ENCODE results near the gene RPTN.

The RPTN gene

DNA sequence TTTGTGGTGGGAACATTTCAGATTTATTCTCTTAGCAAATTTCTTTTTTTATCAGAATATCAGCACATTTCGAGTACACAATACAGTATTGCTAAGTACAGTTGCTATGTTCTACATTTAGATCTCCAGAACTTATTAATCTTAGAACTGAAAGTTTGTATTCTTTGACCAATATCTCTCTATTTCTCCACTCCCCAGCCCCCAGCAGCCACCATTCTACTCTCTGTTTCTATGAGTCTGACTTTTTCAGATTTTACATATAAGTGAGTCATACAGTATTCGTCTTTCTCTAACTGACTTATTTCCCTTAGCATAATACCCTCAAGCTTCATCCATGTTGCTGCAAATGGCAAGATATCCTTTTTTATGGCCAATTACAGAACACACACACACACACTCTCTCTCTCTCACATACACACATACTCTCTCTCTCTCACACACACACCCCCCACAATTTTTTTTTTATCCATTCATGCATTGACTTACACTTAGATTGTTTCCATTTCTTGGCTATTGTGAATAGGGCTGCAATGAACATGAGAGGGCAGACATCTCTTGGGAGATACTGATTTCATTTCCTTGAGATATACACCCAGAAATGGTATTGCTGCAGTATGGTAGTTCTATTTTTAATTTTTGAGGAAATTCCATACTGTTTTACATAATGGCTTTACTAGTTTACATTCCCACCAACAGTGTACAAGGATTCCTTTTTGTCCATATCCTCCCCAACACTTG lies 15.7 kb downstream of the RPTN start:
- H3K4me3 Mint-ChIP-seq: no peak overlapping the region
- no peak overlapping the region for H3K27ac Mint-ChIP-seq
- no peaks in the 10 kb centered on the region for H3K4me1 Mint-ChIP-seq
- H3K27me3 Mint-ChIP-seq: peaks cover 40% of the 10 kb centered on the region
- H3K36me3 Mint-ChIP-seq: peaks cover 6% of the 10 kb centered on the region
- peaks cover 9% of the 10 kb centered on the region for H3K9me3 Mint-ChIP-seq

DNA sequence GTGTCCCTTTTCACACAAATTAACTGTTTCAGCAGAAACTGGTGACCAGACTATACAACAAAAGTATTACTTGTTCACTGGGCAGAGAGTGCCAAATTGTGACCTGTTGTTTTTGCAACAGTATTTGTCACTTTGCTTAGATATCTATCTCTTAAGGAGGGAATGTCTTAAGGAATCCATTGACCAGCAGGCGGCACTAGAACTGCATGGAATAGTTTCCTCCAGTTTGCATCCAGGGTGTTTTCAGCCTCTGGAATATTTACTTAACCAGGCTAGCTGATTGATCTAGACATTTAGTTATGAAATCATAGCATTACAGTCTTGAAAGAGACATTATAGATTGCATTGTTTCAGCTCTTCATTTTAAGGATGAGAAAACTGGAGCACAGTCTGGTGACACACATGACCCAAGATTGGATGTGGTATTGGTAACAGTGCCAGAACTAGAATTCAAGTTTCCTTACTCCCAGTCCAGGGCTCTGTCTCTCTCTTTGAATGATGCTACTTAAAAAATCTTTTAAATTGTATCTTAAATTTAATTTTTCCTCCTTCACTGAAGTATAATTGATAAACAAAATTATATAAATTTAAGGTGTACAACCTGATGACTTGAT lies 16.9 kb downstream of the RPTN start:
- peaks cover 8% of the 10 kb centered on the region for H3K9me3 Mint-ChIP-seq
- no peak overlapping the region for H3K27ac Mint-ChIP-seq
- peaks cover 4% of the 10 kb centered on the region for H3K36me3 Mint-ChIP-seq
- no peak overlapping the region for H3K4me3 Mint-ChIP-seq
- H3K4me1 Mint-ChIP-seq: no peaks in the 10 kb centered on the region
- peaks cover 44% of the 10 kb centered on the region for H3K27me3 Mint-ChIP-seq

DNA sequence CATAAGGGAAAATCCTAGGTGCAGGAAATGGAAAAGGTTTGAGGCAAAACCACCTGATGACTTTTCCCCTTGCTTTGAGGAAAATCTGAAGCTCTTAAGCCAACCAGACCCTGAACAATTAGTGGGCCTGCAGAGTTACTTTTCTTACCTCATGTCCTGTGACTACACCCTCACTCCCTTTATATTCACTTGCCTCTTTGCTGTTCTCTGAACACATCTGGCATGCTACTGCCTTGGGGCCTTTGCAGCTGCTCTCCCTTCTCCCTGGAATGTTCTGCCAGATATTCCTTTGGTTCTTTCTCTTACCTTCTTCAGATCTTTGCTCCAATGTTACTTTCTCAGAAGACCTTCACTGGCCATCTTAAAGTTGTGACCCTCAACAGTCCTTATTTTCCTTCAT lies 21.8 kb downstream of the RPTN start:
- H3K27me3 Mint-ChIP-seq: peaks cover 35% of the 10 kb centered on the region
- H3K36me3 Mint-ChIP-seq: no peaks in the 10 kb centered on the region
- no peak overlapping the region for H3K4me3 Mint-ChIP-seq
- peaks cover 11% of the 10 kb centered on the region for H3K9me3 Mint-ChIP-seq
- H3K4me1 Mint-ChIP-seq: no peaks in the 10 kb centered on the region
- H3K27ac Mint-ChIP-seq: no peak overlapping the region

DNA sequence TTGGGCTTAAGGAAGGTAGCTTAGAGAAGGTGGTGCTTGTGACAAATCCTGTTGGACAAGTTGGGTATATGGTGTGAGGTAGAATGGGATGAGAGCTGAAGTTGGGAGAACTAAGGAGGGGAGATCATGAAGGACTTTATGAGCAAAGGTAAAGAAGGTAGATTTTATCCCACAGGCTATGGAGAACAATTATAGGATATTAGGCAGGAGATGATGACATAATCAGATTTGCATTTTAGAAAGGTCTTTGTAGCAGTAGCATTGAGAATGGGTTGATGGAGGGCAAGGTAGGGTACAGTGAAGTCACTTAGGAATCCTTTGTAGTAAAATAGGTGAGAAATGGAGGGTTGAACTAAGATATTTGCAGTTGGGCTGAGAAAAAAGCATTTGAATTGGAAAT lies 28.8 kb downstream of the RPTN start:
- Mint-ChIP-seq H3K4me3 (no peak overlapping the region), H3K36me3 (no peaks in the 10 kb centered on the region), H3K27ac (no peak overlapping the region), H3K9me3 (peaks cover 11% of the 10 kb centered on the region), H3K27me3 (peaks cover 42% of the 10 kb centered on the region), H3K4me1 (no peaks in the 10 kb centered on the region)

DNA sequence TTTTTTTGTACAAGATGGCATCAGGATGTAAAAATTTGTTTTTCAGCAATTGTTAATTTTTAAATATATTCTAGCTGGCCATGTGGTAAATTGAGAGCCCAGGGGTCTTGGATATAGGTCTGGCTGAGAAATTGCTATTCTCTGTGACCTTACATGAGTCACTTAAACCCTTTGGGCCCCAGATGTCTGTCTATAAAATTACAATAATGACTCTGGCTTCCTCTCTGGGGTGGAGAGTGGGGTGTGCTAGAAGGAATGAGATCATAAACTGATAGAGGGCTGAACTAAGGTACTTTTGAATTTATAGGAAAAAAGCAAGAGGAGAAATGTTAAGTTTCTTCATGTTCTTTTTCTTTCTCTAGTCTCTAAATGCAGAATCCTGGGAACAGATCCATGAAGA lies 31.4 kb downstream of the RPTN start:
- H3K4me3 Mint-ChIP-seq: no peak overlapping the region
- H3K4me1 Mint-ChIP-seq: no peaks in the 10 kb centered on the region
- H3K36me3 Mint-ChIP-seq: no peaks in the 10 kb centered on the region
- H3K9me3 Mint-ChIP-seq: peaks cover 3% of the 10 kb centered on the region
- no peak overlapping the region for H3K27ac Mint-ChIP-seq
- H3K27me3 Mint-ChIP-seq: peaks cover 45% of the 10 kb centered on the region

DNA sequence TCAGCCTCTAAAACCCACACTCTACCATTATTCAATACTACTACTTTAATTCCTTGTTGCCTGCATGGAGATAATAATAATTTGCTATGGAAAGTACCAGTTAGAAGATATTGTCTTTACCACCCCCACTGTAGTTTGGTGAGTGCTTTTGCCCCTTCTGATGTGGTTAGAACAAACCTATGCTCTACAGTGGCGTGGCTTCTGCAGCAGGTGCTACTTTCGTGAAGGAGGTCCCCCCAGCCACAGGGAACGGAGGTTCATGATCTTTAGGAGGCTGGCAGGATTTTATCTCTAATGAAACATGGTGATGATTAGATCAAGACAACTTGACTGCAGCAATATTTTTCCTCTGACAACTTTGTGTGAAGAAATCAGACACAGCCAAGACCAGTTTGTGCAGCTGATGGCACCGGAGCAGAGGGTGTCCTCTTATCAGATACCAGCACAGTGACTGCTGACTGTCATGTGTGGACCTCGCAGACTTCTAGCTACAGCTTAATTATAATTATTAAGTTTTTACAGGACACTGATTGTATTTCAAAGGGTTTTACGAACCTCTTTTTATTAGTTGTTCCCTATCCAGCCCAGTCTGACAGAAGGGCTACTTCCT lies 33.1 kb downstream of the RPTN start:
- no peak overlapping the region for H3K27ac Mint-ChIP-seq
- H3K4me1 Mint-ChIP-seq: no peaks in the 10 kb centered on the region
- peaks cover 49% of the 10 kb centered on the region for H3K27me3 Mint-ChIP-seq
- H3K36me3 Mint-ChIP-seq: no peaks in the 10 kb centered on the region
- no peaks in the 10 kb centered on the region for H3K9me3 Mint-ChIP-seq
- H3K4me3 Mint-ChIP-seq: no peak overlapping the region

DNA sequence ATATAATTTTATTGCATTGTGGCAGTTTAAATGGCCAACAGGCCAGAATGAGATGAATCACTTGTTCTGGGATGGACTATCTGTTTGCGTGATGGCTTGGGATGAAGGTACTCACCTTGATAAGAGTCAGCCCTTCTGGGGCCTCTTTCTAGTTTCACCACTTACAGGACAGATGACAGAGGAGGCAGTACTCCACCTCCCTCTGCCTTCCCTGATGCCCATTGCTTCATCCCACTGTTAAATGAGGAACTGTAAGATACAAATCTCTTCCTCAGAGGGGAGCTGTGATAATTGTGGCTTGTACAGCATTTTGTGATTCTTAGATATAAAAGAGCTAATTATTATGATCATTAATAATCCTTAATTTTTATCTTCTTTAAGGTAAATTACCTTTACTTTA lies 40.1 kb downstream of the RPTN start:
- Mint-ChIP-seq H3K4me3 (no peak overlapping the region), H3K4me1 (no peaks in the 10 kb centered on the region), H3K27me3 (peaks cover 22% of the 10 kb centered on the region), H3K27ac (no peak overlapping the region), H3K36me3 (no peaks in the 10 kb centered on the region), H3K9me3 (no peaks in the 10 kb centered on the region)

DNA sequence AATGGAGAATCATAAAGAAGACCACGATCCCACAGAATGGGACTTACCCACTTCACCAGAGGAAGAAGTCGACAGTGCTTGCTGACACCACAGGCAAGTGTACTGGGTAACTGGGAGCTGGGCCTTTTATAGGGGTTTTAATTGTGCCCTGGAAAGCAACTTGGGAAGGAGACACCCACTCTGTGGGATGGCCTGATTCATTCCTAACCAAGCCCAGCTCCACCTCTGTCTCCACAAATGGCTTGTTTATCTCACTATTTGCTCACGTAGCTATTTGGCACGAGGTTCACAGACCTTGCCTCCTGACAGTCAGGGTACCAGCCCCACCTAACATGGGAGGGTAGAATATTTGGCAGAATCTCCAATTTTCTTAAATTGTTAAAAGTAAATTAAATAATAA lies 43.7 kb downstream of the RPTN start, which contains the start of gene TCHH:
TCHH (minus strand) TSS at position 101 of the 400 bp plus-strand sequence. CDS start 1,364 bp downstream, outside the sequence.
- Mint-ChIP-seq H3K36me3 (no peaks in the 10 kb centered on the region), H3K27me3 (peaks cover 14% of the 10 kb centered on the region), H3K4me3 (no peak within 1 kb of the TSS), H3K4me1 (no peaks in the 10 kb centered on the region), H3K27ac (no peak within 1 kb of the TSS), H3K9me3 (no peaks in the 10 kb centered on the region)

DNA sequence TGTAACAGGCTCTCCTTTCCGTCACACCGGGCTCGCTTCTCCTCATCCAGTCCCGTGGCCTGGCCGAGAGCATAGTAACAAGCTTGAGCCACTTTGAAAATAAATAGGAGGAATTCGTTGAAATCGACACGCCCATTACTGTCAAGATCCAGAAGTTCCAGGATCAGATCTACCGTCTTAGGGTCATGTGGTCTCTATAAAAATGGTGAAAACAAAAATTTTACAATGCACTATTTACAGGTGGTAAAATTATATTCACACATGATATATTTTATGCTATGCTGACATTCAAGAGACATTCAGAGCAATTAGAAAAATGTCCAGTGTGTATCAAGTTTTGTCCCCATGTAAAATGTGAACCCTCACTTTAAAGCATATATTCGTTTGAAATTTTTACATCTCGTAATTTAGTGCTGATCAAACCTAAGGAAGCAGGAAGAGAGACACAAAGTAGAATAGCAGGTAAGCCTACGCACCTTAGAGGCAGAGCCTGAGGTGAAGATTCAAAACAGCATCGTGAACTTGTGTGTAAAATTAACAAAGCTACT lies 46.1 kb downstream of the RPTN start:
- Mint-ChIP-seq H3K36me3 (no peaks in the 10 kb centered on the region), H3K27me3 (peaks cover 14% of the 10 kb centered on the region), H3K4me3 (no peak overlapping the region), H3K27ac (no peak overlapping the region), H3K9me3 (no peaks in the 10 kb centered on the region), H3K4me1 (no peaks in the 10 kb centered on the region)

DNA sequence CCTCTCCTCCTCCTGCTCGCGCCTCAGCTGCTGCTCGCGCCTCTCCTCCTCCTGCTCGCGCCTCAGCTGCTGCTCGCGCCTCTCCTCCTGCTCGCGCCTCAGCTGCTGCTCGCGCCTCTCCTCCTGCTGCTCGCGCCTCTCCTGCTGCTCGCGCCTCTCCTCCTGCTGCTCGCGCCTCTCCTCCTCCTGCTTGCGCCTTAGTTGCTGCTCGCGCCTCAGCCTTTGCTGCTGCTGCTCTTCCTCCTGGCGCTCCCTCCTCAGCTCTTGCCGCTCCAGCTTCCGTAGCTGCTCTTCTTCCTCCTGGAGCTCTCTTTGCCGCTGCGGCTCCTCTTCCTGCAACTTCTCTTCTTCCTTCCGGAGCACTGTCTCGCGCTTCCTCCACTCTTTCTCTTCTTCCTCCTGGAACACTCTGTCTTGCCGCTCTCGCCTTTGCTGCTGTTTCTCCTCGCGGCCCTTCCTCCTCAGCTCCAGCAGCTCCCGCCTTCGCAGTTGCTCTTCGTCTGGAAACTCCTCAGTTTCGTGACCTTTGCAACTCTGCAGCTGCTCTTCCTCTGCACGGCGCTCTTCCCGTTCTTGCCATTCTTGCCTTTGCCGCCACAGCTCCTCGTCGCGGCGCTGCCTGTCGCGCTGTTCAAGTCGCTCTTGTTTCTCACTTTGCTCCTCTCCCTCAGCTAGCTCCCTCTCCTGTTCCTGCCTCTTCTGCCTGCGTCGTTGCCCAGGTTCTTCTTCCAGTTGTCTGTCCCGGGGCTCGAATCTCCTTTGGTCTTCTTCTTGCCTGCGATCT lies 46.7 kb downstream of the RPTN start:
- H3K4me3 Mint-ChIP-seq: no peak overlapping the region
- no peak overlapping the region for H3K27ac Mint-ChIP-seq
- H3K36me3 Mint-ChIP-seq: no peaks in the 10 kb centered on the region
- no peaks in the 10 kb centered on the region for H3K4me1 Mint-ChIP-seq
- H3K27me3 Mint-ChIP-seq: peaks cover 12% of the 10 kb centered on the region
- no peaks in the 10 kb centered on the region for H3K9me3 Mint-ChIP-seq

DNA sequence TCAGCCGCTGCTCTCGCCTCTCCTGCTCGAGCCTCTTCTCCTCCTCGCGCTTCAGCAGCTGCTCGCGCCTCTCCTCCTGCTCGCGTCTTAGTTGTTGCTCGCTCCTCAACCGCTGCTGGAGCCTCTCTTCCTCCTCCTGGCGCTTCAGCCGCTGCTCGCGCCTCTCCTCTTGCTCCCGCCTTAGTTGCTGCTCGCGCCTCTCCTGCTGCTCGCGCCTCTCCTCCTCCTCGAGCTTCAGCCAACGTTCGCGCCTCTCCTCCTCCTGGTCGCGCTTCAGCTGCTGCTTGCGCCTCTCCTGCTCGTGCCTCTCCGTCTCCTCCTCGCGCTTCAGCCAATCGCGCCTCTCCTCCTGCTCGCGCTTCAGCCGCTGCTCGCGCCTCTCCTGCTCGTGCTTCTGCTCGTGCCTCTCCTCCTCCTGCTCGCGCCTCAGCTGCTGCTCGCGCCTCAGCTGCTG lies 47.5 kb downstream of the RPTN start:
- H3K27ac Mint-ChIP-seq: no peak overlapping the region
- H3K36me3 Mint-ChIP-seq: no peaks in the 10 kb centered on the region
- no peaks in the 10 kb centered on the region for H3K9me3 Mint-ChIP-seq
- no peaks in the 10 kb centered on the region for H3K4me1 Mint-ChIP-seq
- H3K4me3 Mint-ChIP-seq: no peak overlapping the region
- peaks cover 7% of the 10 kb centered on the region for H3K27me3 Mint-ChIP-seq

DNA sequence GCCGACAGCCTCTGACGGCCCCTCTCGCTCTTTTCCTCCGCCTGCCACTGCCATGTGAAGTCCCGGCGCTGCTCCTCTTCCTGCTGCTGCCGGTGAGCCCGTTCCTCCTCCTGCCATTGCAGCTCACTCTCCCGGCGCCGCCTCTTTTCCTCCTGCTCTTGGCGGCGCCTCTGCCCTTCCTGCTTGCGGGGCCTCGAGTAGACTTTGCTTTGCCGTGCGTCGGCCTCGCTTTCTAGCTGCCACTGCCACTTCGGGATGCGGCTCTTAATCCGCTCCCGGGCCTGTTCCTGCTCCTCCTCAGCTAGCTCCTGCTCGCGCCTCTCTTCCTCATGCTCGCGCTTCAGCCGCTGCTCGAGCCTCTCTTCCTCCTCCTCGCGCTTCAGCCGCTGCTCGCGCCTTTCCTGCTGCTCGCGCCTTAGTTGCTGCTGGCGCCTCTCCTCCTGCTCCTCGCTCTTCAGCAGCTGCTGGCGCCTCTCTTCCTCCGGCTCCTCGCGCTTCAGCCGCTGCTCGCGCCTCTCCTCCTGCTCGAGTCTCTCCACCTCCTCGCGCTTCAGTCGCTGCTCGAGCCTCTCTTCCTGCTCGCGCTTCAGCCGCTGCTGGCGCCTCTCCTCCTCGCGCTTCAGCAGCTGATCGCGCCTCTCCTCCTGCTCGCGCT lies 48.0 kb downstream of the RPTN start:
- Mint-ChIP-seq H3K4me1 (no peaks in the 10 kb centered on the region), H3K27ac (no peak overlapping the region), H3K27me3 (peaks cover 4% of the 10 kb centered on the region), H3K36me3 (no peaks in the 10 kb centered on the region), H3K9me3 (no peaks in the 10 kb centered on the region), H3K4me3 (no peak overlapping the region)

DNA sequence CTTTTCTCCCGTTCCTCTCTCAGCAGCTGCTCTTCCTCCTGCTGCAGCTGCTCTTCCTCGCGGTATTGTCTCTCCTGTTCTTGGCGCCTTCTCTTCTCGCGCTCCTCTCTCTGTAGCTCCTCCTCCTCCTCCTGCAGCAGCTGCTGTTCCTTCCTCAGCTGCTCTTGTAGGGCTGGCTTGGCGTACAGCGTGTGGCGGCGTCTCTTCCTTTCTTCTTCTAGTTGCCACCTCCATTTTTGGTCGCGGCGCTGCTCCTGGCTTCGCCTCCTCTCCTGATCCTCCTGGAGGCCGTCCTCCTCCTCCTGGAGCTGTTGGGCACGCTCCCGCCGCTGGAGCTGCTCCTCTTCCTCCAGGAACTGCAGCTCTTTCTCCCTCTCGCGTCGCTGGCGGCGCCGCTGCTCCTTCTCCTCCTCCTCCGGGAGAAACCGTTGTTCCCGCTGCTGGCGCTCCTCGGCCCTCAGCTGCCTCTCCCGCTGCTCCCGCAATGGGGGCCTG lies 48.6 kb downstream of the RPTN start:
- H3K36me3 Mint-ChIP-seq: no peaks in the 10 kb centered on the region
- no peaks in the 10 kb centered on the region for H3K9me3 Mint-ChIP-seq
- H3K4me3 Mint-ChIP-seq: no peak overlapping the region
- no peak overlapping the region for H3K27ac Mint-ChIP-seq
- no peaks in the 10 kb centered on the region for H3K4me1 Mint-ChIP-seq
- peaks cover 3% of the 10 kb centered on the region for H3K27me3 Mint-ChIP-seq

DNA sequence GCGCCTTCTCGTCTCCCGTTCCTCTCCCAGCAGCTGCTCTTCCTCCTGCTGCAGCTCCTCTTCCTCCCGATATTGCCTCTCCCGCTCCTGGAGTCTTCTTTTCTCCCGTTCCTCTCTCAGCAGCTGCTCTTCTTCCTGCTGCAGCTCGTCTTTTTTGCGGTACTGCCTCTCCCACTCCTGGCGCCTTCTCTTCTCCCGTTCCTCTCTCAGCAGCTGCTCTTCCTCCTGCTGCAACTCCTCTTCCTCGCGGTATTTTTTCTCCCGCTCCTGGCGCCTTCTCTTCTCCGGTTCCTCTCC lies 49.1 kb downstream of the RPTN start:
- Mint-ChIP-seq H3K36me3 (no peaks in the 10 kb centered on the region), H3K27ac (no peak overlapping the region), H3K27me3 (peaks cover 6% of the 10 kb centered on the region), H3K9me3 (no peaks in the 10 kb centered on the region), H3K4me3 (no peak overlapping the region), H3K4me1 (no peaks in the 10 kb centered on the region)

All from activated naive CD4-positive, alpha-beta T cell treated with anti-CD3 and anti-CD28 coated beads, Interleukin-2, amount 50 U/mL, for 24 hours (primary cell).